Activated CD8-positive, alpha-beta memory T cell treated with anti-CD3 and anti-CD28 coated beads, Interleukin-2, amount 50 U/mL, for 1 hour (primary cell): ENCODE data around the gene GLCE.
"Not testable (repeated sequence)": the region's sequence is repeated elsewhere in the genome, so short reads cannot be mapped to it uniquely, and the experiment has no call there.

Source experiments
- DNase-seq: peaks from one replicate; pipeline ENCODE4 v3.0.0-alpha.2; 2020; ENCODE audit errors: extremely low read depth

GLCE gene

DNA sequence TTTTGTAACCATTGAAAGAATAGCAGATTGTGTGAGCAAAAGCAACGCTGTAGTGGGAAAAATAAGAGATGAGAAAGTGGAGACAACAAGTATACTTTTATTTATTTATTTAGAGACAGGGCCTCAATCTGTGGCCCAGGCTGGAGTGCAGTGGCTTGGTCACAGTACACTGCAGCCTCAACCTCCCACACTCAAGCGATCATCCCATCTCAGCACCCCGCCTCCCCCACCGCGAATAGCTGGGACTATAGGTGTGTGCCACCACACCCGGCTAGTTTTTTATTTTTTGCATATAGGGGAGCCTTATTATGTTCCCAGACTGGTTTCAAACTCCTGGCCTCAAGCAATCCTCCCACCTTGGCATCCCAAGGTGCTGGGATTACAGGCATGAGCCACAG lies 1.6 kb upstream of the GLCE start:
- no peak for DNase-seq

DNA sequence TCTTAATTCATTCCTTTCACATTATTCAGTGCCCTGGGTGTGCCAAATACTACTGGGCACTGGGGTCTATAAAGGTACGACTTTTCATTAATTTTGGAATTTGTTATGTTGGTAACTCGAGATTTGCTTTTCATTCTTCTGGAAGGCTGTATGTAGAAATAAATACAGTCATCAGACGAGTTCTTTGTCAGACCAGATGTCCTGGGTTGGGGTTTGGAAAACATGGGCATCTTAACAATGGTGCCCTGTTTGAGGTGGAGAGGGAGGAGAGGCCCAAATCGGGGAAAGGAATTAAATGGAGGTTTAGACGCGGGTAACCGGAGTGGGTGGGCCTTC lies 662 bp upstream of the GLCE start:
- DNase-seq, result no peak

DNA sequence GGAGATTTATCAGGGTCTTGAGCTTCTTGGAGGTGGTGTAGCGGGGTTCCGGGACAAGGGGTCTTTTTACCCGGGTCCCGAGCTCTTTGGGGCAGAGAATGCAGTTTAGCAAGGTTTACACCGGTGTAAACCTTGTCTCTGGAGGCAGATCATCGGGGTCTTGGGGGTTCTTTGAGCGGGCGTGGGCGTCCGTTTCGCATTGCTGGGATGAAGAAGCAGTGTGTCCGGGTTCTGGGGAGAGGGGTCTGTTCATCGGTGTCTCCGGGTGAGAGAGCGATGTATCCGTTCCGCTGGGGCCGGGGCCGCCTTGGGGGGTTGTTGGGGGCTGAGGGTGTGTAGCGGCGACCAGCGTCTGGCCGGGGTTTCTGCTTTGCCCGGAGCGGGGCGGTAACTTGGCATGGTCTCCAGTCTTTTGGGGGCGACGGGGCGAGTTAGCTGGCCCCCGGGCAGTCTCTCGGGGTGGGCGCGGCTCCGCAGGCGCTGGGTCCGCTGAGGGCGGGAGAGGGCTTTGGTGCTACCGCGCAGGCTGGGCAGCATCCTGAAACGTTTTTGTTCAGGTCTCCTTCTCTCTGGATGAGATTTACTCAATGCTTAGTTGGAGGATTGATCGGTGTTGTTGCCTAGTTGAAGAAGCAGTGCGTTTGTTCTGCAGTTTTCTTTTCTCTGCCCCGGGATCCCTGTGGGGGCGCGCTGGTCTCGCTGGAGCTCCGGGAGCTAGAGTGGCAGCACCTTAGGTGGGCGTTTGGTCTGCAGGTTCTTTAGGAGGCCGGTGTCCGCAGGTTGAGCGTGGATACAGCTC lies 843 bp downstream of the GLCE start:
- no peak for DNase-seq

DNA sequence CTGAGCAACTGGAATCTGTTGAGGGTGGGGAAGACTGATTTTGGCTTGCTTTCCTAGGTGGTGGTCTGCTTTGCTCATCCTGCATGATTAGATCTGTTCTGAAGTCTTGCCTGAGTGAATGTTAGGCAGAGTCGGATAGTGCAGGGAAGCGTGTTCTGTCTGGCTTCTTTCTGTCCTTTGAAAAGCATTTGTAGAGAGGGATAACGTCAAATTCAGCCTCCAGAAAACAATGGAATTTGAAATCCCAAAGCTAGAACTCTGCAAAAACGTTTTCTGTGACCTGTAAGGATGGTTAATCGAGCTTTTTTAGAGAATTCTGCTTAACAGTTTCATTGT lies 1.4 kb downstream of the GLCE start:
- no peak for DNase-seq

DNA sequence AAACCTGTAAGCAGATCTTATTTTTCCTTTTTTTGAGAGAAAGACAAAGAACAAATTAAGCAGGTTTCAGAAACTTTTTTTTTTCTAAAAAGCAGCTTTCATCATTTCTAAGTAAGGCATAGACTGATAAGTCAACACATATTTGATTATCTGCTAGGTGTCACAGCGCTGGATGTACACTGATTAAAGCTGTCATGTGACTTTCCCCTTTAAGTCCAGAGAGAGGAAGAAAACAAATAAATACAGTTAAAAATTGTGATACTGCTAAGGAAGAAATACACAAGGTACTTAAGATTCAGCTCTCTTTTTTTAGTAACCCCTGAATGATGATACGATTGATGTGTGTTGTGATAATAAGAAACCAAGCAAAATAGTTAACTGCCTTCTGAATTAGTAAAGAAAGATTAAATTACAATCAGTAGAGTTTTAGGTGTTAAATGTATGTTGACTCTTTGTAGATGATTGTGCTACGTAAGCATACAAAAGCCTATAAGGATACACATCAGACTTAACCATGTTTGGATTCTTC lies 2.8 kb downstream of the GLCE start:
- DNase-seq, result no peak

DNA sequence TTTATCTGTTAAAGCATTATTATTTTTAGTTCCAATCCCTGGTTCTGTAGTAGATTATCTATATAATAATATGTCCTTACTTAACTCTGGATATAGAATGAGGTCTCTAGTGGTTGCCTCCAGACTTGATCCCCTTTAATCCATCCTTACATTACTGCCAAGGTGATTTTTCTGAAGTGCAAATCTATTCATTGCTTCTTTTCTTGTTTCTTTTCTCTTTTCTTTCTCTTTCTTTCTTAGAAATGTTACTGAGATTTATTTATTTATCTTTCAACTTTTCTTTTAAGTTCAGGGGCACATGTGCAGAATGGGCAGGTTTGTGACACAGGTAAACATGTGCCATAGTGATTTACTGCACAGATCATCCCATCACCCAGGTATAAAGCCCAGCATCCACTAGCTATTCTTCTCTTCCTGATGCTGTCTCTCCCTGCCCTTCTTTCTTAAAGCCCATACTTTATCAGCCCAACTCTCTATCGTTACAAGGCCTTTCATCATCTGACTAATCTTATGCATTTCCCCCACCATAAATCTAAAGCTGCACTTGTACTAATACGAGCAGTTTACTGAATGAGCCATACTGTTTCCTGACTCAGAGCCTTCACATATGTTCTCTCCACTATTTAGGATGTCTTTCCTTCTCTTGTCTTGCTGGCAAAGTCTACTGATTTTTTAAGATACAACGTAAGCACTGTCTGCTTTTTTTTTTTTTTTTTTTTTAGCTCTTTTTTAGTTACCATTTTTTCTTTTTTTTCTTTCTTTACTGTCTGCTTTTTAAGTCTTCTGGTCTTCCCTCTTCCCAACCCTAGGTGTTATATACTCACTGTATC lies 4.6 kb downstream of the GLCE start:
- DNase-seq, result no peak

DNA sequence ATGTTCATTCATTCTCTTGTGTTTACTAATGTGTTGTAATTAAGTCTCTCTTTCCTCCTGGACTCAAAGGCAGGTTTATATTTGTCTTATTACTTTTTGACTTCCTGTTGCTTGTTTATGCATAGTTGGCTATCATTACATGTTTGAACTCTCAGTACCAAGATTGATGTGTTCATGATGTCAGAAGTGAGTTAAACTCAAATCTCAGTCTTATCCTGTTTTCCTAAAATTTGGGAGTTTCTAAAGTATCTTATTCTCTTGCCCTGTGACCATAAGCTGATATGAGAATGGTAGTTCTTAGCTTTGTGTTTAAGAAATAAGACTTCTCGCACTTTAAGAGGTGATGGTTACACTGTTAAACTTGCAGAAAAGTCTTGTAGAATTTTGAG lies 5.2 kb downstream of the GLCE start:
- no peak for DNase-seq

DNA sequence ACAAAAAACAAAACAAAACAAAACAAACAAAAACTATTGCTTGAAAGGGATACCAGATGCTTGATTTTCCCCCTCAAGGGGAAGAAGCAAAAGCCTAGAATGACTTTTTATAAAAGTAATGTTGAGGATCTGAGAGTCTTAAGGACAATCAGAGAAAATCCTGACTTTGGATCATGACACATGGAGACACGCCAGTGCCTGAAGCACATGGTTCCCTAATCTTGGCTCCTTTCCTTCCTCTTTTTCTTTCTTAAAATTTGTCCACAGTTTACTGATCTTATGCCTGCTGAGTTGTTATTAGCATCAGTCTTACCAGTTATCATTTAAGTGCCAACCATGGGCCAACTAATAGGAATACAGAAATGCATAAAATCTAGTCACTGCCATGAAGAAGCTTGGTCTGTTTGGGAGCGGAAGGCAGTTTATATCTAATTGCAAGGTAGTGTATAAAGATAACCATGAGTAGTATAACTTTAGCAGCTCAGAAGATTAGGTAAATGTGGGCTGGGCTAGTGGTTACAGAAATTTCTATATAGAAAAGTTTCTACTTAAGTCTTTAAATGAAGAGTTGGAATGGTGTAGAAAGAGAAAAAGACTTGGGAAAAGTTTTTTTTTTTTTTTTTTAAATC lies 6.9 kb downstream of the GLCE start:
- no peak for DNase-seq

DNA sequence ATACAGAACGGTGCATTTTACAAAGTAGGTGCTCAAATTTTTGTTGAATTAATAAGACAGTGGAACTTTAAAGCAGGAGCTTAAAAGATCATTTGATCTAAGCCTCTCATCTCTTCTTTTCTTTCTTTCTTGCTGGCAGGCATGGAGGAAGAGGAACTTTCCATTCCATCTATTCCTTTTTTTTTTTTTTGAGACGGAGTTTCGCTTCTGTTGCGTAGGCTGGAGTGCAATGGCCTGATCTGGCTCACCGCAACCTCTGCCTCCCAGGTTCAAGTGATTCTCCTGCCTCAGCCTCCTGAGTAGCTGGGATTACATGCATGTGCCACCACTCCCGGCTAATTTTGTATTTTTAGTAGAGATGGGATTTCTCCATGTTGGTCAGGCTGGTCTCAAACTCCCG lies 7.9 kb downstream of the GLCE start:
- DNase-seq, result not testable (repeated sequence)

DNA sequence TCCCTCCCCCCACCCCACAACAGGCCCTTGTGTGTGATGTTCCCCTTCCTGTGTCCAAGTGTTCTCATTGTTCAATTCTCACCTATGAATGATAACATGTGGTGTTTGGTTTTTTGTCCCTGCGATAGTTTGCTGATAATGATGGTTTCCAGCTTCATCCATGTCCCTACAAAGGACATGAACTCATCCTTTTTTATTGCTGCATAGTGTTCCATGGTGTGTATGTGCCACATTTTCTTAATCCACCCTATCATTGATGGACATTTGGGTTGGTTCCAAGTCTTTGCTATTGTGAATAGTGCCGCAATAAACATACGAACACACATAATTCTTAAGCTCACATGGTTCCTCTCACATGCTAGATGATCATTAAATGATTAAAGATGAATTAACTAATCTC lies 9.1 kb downstream of the GLCE start:
- DNase-seq, result not testable (repeated sequence)

DNA sequence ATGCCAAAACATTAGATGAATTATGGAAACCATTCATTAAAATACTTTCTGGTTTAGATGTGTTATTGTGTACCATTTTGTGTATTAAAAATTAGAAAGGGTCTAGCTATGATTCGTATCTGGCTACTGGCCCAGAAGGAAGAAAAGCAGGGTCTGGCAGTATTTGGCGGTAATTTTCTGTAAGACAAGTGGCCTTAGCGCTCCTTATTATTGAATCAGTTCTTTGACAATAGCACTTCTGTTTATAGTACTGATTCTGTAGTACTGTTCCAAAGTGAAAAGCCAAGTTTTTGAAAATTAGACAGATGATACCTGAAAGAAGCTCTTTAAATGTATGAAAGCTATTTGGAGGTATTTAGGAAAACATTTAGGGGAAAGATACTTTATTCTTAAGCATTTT lies 10.2 kb downstream of the GLCE start:
- no peak for DNase-seq

DNA sequence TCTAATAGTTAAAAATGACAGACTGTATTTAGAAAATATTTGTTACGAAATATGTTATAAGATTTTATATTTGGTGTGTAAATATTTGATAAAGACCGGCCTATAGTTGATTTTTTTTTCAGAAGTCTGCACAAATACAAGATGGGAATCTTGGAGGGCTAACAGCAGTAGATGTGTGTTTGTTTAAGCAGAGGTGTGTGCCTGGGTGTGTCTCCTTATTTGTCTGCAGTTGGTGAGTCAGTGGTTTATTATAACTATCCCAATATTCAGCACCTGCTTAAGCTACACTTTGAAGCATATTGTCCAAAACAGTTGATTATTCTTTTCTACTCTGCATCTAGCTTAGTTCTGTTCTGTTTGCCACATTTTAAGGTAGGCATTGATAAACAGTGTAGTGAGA lies 12.4 kb downstream of the GLCE start:
- no peak for DNase-seq

DNA sequence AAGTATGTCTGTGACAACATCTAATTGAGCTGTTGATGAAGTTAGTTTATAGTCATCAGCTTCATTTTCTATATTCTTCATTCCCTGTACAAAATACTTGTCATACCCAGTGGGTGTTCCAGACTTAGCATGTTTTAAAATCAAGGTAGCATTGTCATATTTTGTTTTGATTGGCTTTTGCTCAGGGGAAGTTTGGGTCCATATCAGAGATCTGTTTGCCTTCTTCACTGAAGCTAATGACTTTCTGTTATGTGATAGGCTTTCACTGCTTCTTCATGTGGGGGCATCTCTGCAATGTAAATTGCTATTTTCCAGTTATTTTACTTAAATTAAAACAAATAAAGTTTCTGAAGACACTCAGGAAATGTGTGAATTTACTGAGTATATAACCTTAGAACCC lies 15.1 kb downstream of the GLCE start:
- DNase-seq, result no peak

DNA sequence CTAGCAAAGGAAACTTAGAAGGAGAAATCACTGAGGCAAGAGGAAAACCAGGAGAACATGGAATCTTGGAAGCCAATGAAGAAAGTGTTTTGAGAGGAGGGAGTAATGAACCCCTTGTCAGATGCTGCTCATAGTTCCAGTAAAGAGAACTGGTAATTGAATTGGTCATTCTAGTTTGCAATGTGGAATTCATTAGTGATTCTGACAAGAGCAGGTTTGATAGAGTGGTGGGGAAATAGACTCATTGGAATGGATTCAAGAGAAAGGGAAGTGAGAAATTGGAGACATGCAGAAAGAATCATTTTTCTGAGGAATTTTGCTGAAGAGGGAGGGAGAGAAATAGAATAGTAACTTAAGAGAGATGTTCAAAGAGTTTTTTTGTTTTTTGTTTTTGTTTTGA lies 21.0 kb downstream of the GLCE start:
- DNase-seq, result no peak

DNA sequence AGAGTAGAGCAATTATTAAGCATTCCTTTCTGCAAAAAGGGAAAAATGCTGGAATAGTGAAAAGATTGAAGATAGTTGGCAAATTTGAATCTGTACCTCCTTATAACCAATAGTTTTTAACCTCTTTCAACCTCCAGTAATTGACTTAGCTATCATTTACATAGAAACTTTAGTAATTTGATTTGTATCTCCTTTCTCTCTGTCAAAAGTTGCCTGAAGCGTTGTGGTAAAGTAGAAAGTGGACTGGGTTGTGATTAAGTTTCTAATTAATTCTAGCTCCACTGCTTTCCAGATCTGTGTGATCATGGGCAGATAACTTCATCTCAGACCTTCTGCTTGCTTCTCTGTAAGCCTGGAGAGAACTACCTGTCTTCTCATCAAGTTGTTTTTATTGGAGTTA lies 24.8 kb downstream of the GLCE start:
- no peak for DNase-seq

DNA sequence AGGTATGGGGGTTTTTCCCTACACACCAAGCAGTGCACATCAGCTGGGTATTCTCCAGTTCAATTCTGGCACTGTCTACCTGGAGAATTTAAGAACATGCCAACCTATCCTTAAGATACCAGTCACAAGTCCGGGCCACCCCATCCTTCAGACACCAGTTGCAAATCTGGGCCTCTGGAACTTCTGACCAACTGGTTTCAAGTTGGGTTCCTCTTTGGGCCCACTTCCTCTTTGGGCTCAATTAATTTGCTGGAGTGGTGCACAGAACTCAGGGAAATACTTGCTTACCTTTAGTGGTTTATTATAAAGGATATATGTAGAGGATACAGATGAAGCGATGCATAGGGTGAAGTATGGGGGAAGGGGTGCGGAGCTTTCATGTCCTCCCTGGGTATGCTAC lies 25.3 kb downstream of the GLCE start:
- no peak for DNase-seq

DNA sequence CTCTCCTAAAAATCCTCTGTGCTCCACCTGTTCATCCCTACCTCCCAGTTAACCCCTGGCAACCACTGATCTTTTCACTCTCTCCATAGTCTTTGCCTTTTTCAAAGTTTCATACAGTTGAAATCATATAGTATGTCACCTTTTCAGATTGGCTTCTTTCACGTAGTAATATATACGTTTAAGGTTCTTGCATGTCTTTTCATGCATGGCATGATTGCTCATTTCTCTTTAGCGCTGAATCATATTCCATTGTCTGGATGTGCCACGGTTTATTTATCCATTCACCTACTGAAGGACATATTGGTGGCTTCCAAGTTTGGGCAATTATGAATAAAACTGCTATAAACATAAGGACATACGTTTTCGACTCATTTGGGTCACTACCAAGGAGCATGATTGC lies 28.7 kb downstream of the GLCE start:
- no peak for DNase-seq

DNA sequence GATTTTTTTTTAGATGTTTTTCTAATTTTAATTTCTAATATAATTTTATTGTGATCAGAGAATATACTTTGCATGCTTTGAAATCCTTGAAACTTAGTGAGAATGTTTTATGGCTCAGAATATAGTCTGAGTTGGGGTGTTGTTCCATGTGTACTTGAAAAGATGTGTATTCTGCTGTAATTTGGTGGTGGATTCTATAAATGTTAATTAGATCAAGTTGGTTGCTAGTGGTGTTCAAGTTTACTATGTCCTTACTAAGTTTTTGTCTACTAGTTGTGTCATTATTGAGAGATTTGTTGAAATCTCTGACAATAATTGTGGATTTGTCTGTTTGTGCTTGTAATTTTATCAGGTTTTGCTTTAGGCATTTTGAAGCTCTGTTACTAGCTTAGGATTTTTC lies 29.7 kb downstream of the GLCE start:
- no peak for DNase-seq

DNA sequence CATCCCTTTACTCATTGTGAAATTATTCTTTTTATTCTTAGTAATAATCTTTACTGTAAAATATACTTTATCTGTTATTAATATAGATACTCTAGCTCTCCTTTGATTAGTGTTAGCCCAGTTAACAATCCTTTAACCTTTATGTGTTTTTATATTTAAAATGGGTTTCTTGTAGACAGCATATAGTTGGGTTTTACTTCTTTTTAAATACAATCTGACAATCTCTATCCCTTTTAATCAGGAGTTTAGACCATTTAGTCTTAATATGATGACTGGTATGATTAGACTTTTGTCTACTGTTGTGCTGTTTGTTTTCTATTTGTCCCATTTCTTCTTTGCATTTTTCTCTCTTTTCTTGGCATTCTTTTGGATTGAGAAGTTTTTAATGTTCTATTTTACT lies 30.1 kb downstream of the GLCE start:
- no peak for DNase-seq

DNA sequence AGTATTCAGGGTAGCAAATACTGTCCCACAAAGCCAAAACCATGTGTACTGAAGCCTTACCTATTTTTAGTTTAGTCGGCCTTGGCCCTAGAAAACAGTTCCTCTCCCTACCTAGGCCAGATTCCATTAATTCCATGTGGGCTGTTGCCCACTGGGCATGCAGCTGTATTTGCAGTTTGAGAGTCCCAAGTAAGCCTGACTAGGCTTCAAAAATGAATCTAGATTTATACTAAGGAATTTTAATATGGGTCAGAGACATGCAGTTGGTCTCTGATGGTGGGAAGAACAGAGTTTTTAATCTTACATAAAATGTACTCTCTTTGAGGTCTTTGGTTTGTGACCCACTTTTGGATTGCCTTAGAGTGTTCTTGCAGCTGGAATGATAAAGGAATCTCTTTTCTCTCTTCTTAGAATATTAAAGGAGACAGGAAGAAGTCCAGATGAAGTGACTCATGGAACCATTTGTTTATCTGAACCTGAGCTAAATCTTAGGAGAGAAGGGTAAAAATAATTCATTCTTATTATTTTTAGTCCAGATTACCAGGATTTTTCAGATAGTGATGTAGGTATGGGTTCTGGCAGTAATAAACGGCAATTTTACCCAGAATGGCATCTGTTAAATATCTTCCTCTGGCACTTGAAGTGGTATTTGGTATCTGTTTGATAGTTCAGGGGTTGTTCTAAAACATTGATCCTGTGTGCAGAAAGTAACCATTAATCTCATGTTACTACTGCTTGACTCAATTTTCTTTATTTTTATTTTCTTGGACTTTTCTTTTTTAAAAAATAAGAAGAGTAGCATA lies 33.8 kb downstream of the GLCE start:
- DNase-seq, result no peak

DNA sequence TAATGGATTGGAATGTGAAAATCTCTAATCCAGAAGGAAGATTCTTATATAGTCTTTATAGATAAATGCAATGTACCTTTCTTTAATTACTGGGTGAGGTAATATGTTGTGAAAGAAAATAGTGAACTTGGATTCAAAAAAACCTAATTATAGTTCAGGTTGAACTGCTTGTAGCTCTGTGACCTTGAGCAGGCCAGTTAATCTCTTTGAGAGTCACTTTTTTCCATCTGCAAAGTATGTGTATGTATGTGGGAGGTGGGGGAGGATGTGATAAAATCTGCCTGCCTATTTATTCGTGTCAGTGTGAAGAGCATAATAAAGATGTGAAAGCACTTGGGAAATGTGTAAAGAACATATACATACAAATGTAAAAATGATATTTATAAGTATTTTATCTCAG lies 34.4 kb downstream of the GLCE start:
- DNase-seq, result no peak
